ELF-1 (cell line): ENCODE data around the gene GINS1.
"Not testable (repeated sequence)": the region's sequence is repeated elsewhere in the genome, so short reads cannot be mapped to it uniquely, and the experiment has no call there.

Source experiments
- DNase-seq: peaks from one replicate; pipeline ENCODE4 v3.0.0-alpha.2; 2016; ENCODE audit warnings: low read depth, low spot score

The GINS1 gene

DNA sequence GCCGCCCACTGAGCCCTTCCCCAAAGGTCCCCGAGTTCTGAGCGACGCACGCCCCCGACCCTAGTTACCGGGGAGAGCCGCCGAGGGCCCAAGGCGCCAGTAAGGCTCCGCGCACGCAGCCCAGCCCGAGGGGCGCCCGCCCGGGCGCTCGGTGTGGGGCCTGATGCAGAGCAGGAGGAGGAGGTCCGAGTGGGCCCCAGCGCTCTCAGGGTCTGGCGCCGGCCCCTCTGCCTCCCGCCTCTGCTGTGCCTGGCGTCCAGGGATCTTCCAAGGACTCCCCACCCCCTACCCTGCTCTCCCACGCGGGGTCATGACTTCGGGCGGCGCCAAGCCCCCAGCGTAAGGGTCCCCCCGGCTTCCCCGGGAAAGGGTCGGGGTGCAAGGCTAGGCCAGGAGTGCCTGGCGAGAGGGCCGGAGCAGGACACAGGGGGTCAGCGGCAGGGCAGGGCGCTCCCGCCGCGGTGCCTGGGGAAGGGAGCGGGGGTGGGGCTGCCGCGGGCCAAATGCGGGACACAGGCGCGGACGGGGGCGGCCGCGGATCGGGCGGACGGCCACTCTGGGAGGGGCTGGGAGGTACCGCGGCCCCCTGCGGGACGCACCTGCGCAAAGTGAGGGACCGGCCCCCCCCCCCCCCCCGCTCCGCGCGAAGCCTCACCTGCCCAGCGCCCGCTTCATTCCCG lies 17.5 kb upstream of the GINS1 start:
- peak; percentile 58 for DNase-seq

DNA sequence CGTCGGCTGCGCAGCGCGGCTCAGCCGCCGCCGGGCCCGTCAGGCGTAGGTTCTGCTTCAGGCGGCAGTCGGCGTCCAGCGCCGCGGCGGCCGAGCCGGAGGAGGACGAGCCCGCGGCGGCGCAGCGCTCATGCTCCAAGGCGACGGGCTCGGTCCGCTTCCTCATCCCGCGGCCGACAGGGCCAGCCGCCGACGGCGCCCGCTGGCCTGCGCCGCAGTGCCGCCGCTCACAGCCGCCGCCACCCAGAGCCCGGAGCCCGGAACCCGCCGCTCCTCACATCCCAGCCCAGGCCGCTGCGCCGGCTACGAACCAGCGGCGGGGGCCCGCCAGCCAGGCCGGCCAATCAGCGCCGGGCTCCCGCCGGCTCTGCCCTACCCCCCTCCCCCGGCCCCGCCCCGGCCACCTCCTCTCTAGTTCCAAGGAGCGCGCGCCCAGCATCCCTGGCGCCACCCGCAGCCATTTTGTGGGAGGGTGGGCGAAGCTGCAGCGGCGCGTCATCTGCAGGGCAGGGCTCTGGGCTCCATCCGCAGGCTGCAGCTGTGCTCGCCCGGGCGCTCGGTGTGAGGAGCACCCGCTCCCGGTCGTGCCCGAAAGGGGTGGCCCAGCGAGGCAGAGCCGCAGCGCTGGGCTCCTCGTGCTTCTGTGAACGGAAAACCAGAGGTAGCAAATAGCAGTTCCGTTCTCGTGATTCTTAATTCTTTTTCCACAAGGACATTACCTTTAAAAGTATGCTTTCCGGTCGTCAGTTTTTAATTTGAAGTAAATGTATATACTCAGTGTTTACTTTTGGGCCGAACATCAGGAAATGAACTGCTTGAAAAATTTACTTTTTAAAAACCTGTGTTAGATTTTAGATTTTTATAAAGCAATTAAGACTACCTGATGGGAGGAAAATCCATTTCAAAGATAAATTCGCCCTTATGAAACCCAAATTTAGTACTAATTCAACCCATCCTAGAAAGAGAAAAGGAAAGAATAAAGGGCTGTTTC lies 16.6 kb upstream of the GINS1 start, which contains the start of gene ABHD12:
ABHD12 (minus strand) TSS at position 298 of the 991 bp plus-strand sequence; CDS start at position 166, 132 bp downstream.
- peak; percentile 95 for DNase-seq

DNA sequence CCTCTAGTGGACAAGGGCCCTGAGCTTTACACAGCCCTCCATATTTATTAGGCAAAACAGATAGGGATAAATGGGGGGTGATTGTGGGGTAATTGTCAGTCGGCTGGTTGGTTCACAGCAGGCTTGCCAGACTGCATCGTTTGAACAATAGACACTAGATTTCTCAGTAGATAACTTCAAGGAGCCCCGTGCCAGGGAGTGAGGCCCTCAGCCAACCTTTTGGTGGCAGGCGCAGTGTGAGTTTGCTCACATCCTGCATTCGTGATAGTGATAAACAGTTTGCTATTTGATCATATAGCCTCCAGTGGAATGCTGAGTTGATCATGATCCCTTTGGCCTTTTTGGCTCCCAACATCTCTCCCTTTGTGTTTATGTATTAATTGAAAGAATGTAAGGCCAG lies 13.2 kb upstream of the GINS1 start:
- DNase-seq: no peak

DNA sequence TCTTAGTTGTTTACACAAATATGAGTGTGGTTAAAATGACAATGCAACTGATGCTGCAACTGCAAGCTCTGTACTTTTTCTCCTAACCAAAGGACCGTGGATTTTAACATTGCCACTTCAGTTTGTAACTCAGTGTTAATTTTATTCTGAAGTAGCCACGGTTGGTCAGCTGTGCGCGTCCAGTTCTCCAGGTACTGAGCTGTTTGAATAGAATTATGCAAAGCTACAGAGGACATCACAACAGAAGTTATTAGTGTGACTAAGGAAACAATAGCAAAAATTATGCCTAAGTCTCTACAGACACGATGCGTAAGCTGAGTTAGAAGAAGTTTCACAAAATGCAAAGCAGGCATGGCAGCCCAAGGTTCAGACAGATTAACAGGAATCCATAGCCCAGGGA lies 12.5 kb upstream of the GINS1 start:
- no peak for DNase-seq

DNA sequence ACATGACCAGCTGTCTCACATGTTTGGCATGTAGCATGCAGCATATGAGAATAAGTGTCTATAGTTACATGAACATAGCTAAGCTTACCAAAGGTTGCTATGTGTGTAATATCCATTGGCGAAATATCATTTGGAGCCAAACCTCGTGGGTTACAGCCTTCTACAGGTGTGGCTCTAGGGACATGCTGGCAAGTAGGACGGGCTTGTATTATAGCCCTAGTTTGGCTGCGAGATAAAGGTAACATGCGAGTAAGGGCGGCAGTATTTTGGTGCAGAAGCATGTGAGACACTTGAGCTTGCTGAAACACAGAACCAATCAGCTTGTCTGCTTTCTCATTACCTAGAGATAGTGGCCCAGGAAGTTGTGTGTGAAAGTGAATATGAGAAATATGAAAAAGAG lies 10.4 kb upstream of the GINS1 start:
- no peak for DNase-seq

DNA sequence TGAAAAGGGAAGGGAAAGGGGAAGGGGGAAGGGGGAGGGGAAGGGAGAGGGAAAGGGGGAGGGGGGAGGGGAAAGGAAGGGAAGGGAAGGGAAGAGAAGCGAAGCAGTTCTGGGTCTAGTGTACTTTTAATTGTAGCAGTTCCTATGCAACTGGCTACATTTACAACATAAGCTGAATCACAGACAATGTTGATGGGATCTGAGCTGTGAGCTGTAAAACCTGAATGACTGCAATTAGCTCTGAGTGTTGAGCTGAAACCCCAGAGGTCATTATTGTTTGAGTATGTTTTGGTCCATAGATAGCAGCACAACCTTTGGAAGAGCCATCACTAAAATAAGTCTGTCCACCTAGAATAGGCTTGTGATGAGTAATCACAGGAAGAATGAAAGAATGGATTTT lies 9.7 kb upstream of the GINS1 start:
- DNase-seq: peak; percentile 51

DNA sequence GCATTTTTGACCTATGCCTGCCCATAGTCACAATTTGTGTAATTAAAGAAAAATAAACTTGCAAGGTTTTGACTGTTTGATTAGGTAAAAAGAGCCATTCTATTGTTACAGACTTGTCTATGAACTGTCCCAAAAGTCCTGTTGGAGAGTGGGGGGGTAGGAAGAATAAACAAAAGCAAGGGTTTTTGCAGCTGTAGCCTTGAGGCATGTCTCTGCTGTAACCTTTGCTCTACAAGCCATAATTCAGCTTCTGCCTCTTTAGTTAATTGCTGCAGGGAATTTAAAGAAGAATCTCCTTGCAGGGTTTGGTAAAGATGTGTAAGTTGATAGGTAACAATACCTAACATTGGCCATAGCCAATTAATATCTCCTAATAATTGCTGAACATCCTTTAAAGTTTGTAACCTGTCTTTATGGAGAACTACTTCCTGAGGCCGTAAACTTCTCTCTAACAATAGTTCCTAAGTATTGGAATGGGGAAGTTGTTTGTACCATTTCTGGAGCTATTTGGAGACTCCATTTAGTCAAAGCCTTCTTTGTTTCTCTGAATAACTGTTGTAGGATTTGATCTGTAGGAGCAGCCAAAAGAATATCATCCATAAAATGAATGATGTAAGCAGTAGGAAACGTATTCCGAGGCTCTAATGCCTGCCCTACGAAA lies 9.0 kb upstream of the GINS1 start:
- peak; percentile 65 for DNase-seq

DNA sequence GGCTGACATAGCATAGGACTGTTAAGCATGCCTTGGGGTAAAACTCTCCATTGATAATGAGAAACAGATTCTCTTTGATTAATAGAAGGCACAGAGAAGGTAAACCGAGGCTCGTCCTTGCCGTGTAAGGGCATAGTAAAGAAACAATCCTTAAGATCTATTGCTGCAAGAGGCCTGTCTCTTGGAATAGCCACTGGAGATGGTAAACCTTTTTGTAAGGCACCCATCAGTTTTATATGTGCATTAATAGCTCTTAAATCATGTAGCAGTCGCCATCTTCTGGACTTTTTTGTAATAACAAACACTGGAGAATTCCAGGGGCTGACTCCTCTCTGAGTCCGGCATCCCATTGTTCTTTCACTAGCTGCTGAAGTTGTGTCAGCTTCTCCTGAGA lies 8.4 kb upstream of the GINS1 start:
- DNase-seq: peak; percentile 70

DNA sequence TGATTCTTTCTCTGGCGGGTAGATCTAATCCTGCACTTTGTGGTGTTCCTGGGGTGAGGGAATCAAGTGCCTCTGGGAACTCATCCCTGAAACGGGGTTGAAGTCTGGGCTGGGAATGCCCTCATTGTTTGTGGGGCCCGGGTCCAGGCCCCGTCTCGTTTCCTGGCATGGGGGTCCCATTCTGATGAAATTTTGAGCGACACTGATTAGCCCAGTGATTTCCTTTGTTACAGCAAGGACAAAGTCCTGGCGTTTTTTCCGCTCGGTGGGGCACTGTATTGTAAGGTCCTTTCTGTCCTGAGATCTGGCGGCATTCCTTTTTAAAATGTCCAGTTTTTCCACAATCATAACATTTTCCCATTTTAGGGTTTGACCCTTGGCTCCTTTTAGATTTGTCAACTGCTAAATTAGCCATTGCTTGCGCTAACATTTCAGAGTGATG lies 7.2 kb upstream of the GINS1 start:
- DNase-seq: not testable (repeated sequence)

DNA sequence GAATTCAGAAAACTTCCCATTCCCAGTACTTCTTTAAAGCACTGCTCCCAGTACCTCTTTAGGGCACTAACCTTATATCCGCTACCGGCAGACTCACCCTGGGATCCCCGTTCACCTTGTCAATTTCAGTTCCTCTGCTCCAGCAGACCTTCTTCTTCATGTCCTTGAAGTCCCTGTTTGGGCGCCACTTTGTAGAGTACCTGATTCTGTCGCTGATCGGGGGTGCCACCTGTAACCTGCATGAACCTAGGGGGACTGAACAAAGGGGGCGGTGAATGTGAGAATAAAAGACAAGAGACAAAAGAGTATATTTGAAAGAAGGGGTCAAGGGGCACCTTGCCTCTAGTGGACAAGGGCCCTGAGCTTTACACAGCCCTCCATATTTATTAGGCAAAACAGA lies 4.9 kb upstream of the GINS1 start:
- no peak for DNase-seq

DNA sequence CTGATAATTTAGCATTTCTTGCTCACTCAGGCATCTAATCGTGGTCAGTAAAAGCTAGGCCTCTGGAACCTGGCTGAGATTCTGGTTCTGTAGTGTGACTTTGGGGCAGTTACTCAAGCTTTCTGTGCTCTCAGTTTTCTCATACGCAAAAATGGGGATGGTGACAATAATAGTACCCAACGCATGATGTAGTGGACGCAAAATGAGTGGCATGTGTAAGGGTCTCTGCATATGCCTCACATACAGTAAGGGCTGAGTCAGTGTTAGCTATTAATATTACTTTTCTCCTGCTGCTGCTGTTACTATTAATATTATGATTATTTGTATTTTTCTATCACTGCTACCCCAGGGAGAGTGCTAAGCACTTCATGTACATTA lies 686 bp downstream of the GINS1 start:
- no peak for DNase-seq

DNA sequence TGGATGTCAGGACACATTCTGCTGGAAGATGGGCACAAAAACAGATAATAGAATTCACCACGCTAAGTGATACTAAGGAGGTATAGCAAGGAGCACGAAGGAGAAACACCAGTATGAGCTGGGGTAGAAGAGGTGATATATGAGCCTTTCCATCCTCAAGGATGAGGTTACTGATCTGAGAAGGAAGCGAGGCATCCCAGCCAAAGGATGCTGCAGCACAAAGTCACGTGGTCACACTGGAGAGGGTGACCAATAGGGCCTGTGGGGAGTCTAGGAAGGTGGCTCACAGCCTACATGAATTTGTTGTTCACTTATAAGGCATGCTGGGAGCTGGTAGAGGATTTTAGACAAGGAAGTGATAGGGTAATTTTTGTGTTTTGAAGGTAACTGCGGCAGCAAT lies 1.4 kb downstream of the GINS1 start:
- no peak for DNase-seq

DNA sequence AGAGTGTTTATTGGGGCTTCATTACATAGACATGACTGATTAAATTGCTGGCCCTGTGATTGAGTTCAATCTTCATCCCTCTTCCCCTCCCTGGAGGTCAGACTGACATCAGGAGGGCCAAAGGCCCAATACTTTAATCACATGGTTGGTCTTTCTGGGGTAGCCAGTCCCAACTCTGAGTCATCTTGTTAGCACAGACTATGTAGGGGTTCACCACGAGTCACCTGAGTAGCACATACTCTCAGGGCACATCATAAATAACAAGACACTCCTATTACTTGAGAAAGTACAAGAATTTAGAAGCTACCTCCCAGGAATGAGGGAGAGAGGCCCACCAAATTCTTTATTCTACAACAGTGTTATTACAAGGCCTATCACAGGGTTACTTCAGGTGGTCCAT lies 11.3 kb downstream of the GINS1 start:
- no peak for DNase-seq

DNA sequence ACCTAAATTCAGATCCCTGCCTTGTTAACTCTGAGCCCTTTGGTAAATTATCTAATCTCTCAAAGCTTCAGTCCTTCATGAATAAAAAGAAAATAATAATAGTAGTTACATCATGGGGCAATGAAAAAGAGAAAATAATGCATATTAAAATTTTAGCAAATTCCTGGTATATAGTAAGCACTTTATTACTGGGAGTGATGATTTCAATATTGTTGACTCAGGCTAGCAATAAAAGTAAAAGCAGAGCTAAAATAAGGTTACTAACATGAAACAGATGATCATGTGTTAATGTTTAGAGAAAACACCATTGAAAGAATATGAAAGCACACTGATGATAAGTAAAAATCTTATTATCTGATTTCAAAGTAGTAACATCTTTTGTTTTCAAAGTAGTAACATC lies 13.6 kb downstream of the GINS1 start:
- no peak for DNase-seq

DNA sequence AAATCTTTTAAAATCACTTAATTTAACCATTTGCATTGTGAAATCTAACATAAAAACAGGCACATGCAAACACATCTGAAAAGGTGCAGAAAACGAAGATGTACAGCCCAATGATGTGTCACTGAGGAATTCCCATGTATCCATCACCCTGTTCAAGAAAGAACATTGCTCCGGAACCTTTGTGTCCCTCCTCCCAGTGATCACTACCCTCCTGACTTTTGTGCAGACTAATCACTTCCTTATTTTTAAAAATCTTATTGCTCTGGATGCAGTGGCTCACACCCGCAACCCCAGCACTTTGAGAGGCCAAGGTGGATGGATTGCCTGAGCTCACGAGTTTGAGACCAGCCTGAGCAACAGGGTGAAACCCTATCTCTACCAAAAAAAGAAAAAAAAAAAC lies 14.6 kb downstream of the GINS1 start:
- DNase-seq: no peak

DNA sequence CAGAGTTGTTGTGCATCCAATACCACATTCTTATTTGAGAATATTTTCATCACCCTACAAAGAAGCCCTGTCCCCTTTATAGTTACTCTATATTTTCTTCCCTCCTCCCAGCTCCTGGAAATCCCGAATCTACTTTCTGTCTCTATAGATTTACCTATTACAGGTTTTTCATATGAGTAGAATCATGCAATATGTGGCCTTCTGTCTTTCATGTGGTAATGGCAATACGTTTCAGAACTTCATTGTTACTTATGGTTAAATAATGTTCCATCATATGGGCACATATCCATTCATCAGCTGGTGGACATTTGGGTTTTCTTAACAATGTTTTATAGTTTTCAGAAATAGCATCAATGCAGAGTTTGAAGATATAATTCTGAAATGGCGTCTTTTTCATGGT lies 17.1 kb downstream of the GINS1 start:
- no peak for DNase-seq

DNA sequence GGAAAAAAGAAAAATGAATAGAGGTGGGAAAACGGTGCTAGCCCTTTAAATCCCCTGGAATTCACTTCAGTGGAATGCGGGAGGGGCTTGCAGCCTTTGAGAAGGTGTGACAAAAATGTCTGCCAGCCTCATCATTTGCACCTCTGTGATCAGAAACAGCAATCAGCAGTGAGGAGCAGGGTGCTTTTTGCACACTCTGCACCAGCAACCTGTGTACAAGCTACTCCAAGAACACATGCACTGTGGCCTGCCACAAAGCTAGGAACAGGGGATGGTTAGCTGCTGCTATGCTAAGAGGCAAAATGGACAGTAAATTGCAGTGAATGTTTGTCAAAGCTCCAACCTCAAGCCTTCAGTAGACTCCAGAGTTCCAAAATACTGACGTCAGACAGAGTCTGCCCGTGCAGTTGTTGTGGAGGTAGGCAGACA lies 29.7 kb downstream of the GINS1 start:
- peak; percentile 79 for DNase-seq

DNA sequence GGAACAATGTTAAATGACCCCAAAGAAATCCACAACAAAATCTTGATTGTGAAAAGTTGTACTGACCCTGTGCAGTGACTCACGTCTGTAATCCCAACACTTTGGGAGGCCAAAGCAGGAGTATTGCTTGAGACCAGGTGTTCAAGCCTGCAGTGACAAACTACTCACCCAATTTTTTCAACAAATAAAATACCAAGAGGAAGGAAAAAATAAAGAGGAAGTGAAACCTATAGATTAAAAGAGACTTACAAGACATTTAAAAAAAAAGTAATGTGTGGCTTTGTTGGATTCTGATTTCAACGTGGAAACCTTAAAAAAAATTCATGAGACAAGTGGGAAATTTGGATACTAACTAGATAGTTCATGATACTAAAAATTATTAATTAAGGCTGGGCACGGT lies 31.9 kb downstream of the GINS1 start:
- DNase-seq: no peak

DNA sequence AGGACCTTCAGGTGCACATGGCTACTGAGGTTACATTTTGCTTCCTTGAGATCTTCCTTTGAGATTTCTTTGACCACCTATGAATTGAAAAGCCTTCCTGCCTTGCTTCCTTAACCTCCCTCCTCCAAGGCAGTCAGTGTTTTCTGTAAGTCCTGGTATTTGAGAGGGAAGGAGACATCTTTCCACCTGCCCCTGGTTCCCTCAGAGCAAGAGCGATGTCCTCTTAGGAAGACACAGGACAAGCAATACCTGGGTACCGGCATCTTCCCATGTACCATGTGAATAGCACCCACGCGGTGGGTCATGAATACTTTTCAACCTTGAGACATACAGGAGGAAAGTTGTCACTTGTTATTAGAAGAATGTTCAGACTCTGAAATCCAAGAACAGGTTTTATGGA lies 37.1 kb downstream of the GINS1 start:
- DNase-seq: no peak

DNA sequence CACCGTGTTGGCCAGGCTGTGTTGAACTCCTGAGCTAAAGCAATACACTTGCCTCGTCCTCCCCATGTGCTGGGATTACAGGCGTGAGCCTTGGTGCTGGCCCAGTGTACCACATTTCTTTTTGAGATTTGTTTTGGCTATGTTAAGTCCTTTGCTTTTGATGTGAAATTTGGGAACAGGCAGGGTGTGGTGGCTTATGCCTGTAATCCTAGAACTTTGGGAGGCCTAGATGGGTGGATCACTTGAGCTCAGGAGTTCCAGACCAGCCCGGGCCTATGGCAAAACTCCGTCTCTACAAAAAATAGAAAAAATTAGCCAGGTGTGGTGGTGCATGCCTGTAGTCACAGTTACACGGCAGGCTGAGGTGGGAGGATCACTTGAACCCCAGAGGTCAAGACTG lies 40.2 kb downstream of the GINS1 start:
- DNase-seq: no peak

DNA sequence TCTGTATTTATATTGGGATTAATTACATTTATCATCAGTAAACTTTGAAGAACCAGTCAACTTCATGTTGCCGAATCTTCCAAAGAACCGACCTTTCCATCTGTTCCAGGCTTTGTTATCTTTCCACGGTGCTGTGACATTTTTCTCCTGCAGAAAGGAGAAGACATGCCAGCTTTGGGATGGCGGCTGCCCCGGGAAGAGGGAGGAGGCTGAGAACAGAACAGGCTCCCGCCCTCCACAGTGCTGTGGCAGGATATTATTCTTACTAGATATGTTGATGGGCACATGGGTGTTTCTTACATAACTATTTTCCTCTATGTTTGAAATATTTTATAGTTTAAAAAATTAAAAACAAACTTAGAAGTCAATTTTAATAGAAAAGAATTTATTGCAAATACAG lies 44.9 kb downstream of the GINS1 start:
- DNase-seq: no peak
